Natural killer cell (primary cell): ENCODE results near the gene AMOTL2. TPM values are rescaled to one million over a fixed set of nuclear protein-coding genes. Genes with fewer than 3 reads are reported as not detected.

Experiments
- ATAC-seq, 3 donors: fragments of 150-1000 bp in 2 of 3; fragments of 200-7000 bp in 1 of 3; cut with Tn5 transposase; 1 replicate in 1 of 3; 2 replicates in 2 of 3; pipeline ENCODE4 v1.10.0; 2021; ENCODE audit warnings: mild to moderate bottlenecking in 2 of 3, moderate library complexity in 2 of 3
- DNase-seq, 2 donors: peaks; one replicate each; pipeline versions ENCODE4 v3.0.0 to v3.0.0-alpha.2; 2013 to 2021; ENCODE audit warnings: mixed read lengths in 1 of 2
- H3K27ac ChIP-seq: one replicate; pipeline ENCODE4 v1.5.1; 2013; ENCODE audit warnings: mild to moderate bottlenecking, low read length
- H3K27me3 ChIP-seq: one replicate; pipeline ENCODE4 v1.6.1; 2013; ENCODE audit warnings: low read length; ENCODE audit not compliant: control insufficient read depth, insufficient read depth
- H3K36me3 ChIP-seq: one replicate; pipeline ENCODE4 v1.6.1; 2013; ENCODE audit warnings: low read length; ENCODE audit not compliant: control insufficient read depth, insufficient read depth
- H3K4me1 ChIP-seq: one replicate; pipeline ENCODE4 v1.6.1; 2013; ENCODE audit warnings: low read length; ENCODE audit not compliant: control insufficient read depth, insufficient read depth
- H3K4me3 ChIP-seq: one replicate; pipeline ENCODE4 v1.5.1; 2013; ENCODE audit warnings: low read length
- H3K9me3 ChIP-seq: one replicate; pipeline ENCODE4 v1.6.1; 2013; ENCODE audit warnings: low read length; ENCODE audit not compliant: control insufficient read depth, insufficient read depth
- H3K27ac Mint-ChIP-seq, 2 donors: one replicate each; pipeline ENCODE4 v1.8.0; 2022; ENCODE audit warnings: mild to moderate bottlenecking in 2 of 2, mixed read lengths in 2 of 2, moderate library complexity in 1 of 2
- H3K27me3 Mint-ChIP-seq, 2 donors: one replicate each; pipeline ENCODE4 v1.8.0; 2022; ENCODE audit warnings: low read depth in 2 of 2, mixed read lengths in 2 of 2
- H3K36me3 Mint-ChIP-seq: one replicate; pipeline ENCODE4 v1.8.0; 2022; ENCODE audit warnings: mixed read lengths
- H3K4me1 Mint-ChIP-seq, 2 donors: one replicate each; pipeline ENCODE4 v1.8.0; 2022; ENCODE audit warnings: mixed read lengths in 2 of 2
- H3K4me3 Mint-ChIP-seq: one replicate; pipeline ENCODE4 v1.8.0; 2022; ENCODE audit warnings: mild to moderate bottlenecking, moderate library complexity, mixed read lengths
- H3K9me3 Mint-ChIP-seq, 2 donors: one replicate each; pipeline ENCODE4 v1.8.0; 2022; ENCODE audit warnings: mixed read lengths in 2 of 2
- CTCF ChIP-seq: fragments of 200-600 bp; IDR thresholded peaks from one replicate; pipeline ENCODE4 v1.8.0; 2022; ENCODE audit warnings: antibody characterized with exemption
- WGBS: methylation state at CpG from one replicate; pipeline ENCODE4 v1.1.7; 2013; ENCODE audit warnings: missing lambda C conversion rate; ENCODE audit not compliant: insufficient coverage; 5-methylcytosine and 5-hydroxymethylcytosine counted together
- intact Hi-C: fragments of 100-400 bp; cut with micrococcal nuclease; formaldehyde crosslinking; loops from one replicate; pipeline ENCODE4 v1.14.2; 2022
- total RNA-seq, 4 donors: library from RNA; stranded (reverse); fragments of 120-200 nt in 1 of 4; gene quantifications; one replicate each; pipeline versions ENCODE4 v1.2.3 to v1.2.4, GENCODE V29; 2013 to 2022

Gene AMOTL2
- total RNA-seq, 3 donors from 2014 or later (not counting 1 experiment from before 2014, with no cell fraction given), result not detected

DNA sequence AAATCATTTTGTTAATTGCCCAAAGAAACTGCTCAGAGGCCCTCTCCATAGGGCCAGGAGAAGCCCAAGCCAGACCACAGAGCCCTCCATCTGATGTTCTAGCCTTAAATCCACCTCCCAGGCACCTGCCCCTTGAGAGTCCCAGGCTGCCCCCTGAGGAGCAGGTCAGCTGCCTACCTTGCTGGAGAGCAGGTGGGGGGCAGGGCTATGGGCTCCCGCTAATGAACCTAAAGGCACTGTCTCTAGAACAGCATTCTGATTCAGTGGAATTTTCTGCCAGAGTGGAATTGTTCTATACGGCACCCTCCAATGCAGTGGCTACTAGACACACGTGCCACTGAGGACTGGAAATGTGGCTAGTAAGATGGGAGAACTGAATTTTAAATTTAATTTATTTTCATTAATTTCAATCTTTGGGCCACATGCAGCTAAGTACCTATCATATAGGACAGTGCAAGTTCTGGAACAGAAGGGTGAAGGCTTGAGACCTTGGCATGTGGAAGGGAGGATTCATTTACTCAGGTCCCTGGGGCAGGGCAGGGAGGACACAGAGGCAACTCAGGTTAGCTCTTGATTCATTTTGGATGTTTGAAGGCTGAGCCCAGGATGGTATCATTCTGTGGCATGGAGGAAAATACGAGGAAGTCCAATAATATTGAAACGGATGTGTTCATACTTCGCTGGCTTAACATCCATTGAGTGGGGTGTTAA lies 11.4 kb downstream of the AMOTL2 start:
- DNase-seq, result no peak
- peaks cover 6% of the 10 kb centered on the region for H3K27me3 ChIP-seq
- peak overlapping the region; percentile 77 for H3K4me3 Mint-ChIP-seq

GRCh38 chr3:134362221-134362620 lies 12.0 kb downstream of the AMOTL2 start:
- peaks cover 23 to 25% of the 10 kb centered on the region in 2 donors for H3K4me1 Mint-ChIP-seq
- no peaks in the 10 kb centered on the region for H3K9me3 Mint-ChIP-seq
- no peaks in the 10 kb centered on the region for H3K36me3 Mint-ChIP-seq
- ATAC-seq (no peak), DNase-seq (no peak)
- H3K27ac ChIP-seq, result no peak overlapping the region
- intact Hi-C loops, result no loop called here
- peaks cover 8 to 19% of the 10 kb centered on the region in 2 donors for H3K27me3 Mint-ChIP-seq
- H3K36me3 ChIP-seq, result no peaks in the 10 kb centered on the region
- H3K27me3 ChIP-seq, result peaks cover 6% of the 10 kb centered on the region
- TF ChIP-seq CTCF, result no peak
- peaks cover 18% of the 10 kb centered on the region for H3K4me1 ChIP-seq
- H3K9me3 ChIP-seq, result no peaks in the 10 kb centered on the region
- no peak overlapping the region for H3K4me3 Mint-ChIP-seq
- H3K27ac Mint-ChIP-seq, result no peak overlapping the region
- WGBS, result 93% methylated on average over 3 of the region's 6 CpGs
- no peak overlapping the region for H3K4me3 ChIP-seq

More for the DNA sequence above, 11.4 kb downstream of the AMOTL2 start:
- no peak for TF ChIP-seq CTCF
- no peak overlapping the region for H3K4me3 ChIP-seq
- 90% methylated on average over 6 of the region's 6 CpGs for WGBS
- H3K9me3 ChIP-seq, result no peaks in the 10 kb centered on the region
- Mint-ChIP-seq H3K27ac (no peak overlapping the region), H3K36me3 (no peaks in the 10 kb centered on the region), H3K27me3 (peaks cover 8 to 19% of the 10 kb centered on the region in 2 donors), H3K4me1 (peaks cover 23 to 25% of the 10 kb centered on the region in 2 donors), H3K9me3 (no peaks in the 10 kb centered on the region)
- H3K36me3 ChIP-seq, result no peaks in the 10 kb centered on the region
- peaks cover 18% of the 10 kb centered on the region for H3K4me1 ChIP-seq
- ATAC-seq, result no peak
- H3K27ac ChIP-seq, result no peak overlapping the region
- intact Hi-C loops, result no loop called here

GRCh38 chr3:134361162-134361835 lies 12.9 kb downstream of the AMOTL2 start:
- H3K27me3 Mint-ChIP-seq, result peaks cover 8 to 19% of the 10 kb centered on the region in 2 donors

More at GRCh38 chr3:134361162-134361835, 12.9 kb downstream of the AMOTL2 start:
- no peak overlapping the region for H3K4me3 Mint-ChIP-seq
- Histone ChIP-seq H3K4me3 (no peak overlapping the region), H3K27me3 (peaks cover 6% of the 10 kb centered on the region), H3K36me3 (no peaks in the 10 kb centered on the region), H3K9me3 (no peaks in the 10 kb centered on the region), H3K27ac (no peak overlapping the region), H3K4me1 (peaks cover 18% of the 10 kb centered on the region)
- H3K36me3 Mint-ChIP-seq, result no peaks in the 10 kb centered on the region
- peaks cover 23 to 25% of the 10 kb centered on the region in 2 donors for H3K4me1 Mint-ChIP-seq
- no peak for TF ChIP-seq CTCF
- intact Hi-C loops, result no loop called here
- ATAC-seq, result no peak
- DNase-seq, result no peak
- no peak overlapping the region for H3K27ac Mint-ChIP-seq
- H3K9me3 Mint-ChIP-seq, result no peaks in the 10 kb centered on the region
- WGBS, result 94% methylated on average over 33 of the region's 33 CpGs
